Stimulated activated CD4-positive, alpha-beta T cell treated with anti-CD3 and anti-CD28 coated beads, Interleukin-4, amount 100 ng/mL, for 4 hours (primary cell): ENCODE measurements around the gene RFX8.

Source experiments
- DNase-seq, 2 experiments: peaks; one replicate each; pipeline ENCODE4 v3.0.0-alpha.2; 2020

Gene RFX8

DNA sequence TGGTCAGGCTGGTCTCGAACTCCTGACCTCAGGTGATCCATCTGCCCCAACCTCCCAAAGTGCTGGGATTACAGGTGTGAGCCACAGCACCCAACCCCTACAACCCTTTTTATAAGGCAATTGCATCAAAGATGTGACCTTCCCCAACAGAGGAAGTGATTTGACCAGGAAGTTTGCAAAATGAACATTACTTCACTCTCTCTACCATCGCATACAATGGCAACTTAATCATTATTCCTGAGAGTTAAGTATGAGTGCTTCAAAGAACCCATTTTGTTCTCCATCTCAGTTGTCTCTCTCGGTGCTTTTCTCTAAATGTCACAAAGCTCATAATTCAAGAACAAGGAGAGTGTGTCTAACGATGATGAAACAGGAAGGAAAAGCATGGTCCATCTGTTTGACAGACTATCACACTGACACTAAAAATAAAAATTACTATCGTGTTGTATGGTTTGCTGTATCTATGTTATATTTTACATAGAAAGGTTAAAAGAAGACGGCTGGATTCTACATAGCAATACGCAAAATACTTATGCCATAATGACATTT, 69.5 kb downstream of the RFX8 start:
- no peak for DNase-seq

GRCh38 chr2:101403745-101404144, 71.2 kb downstream of the RFX8 start:
- DNase-seq: no peak

DNA sequence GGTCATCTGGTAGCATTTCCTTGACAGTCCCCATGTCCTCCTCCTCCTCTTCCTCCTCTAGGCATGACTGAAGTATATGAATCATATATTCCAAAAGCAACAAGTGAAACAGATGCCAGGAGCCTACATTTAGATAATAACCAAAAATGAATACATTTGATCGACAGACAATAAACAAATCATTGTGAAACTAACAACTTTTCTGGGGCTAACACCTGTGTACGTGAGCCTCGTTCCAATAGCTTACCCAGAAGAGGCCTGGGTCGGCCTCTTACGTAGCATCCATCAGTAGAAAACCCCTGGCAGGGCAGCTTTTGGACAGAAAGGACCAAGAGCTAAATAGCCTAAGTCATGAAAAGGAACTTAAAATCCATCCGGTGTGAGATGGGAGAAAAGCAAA, 72.3 kb downstream of the RFX8 start:
- DNase-seq: no peak

GRCh38 chr2:101401906-101402305, 73.0 kb downstream of the RFX8 start:
- no peak for DNase-seq

GRCh38 chr2:101401326-101401665, 73.6 kb downstream of the RFX8 start:
- DNase-seq: no peak

GRCh38 chr2:101400506-101401325, 74.2 kb downstream of the RFX8 start:
- DNase-seq: no peak

- no peak for DNase-seq
These were observed 74.9 kb downstream of the RFX8 start for GRCh38 chr2:101400048-101400447.

DNA sequence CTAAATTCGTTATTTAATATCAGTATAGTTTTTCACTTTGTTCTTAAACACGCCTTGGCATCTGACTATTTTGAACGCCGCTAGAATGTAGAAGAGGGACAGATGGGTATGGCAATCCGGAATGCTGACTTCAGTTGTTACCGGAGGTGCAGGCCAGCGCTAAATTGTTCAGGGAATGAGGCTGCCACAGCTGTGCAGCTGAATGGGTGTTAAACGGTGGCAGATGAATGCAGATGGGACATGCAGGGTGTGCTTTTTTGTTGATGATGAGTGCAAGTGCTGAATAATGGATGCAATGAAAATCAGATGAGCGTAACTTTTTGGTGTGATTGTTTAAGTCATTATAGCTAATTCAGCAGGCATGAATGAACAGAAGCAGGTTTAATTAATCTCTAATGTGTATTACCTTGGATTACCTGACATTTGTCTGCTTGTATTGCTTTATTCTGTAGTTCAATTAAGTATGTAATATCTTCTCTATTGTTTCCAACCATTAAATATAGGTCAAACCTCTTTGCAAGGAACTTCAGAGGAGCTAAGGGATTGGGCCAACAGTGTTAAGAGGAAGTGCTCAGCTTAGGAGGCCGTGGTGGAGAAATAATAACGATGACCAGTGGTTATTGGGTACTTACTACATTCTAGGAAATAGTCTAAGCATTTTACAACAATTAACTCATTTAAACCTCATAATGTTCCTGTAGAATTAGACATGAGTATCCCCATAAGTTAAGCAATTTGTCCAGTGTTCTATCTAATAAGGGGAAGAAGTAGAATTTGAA, 75.7 kb downstream of the RFX8 start:
- DNase-seq: no peak

GRCh38 chr2:101398116-101398821, 76.6 kb downstream of the RFX8 start:
- no peak for DNase-seq

DNA sequence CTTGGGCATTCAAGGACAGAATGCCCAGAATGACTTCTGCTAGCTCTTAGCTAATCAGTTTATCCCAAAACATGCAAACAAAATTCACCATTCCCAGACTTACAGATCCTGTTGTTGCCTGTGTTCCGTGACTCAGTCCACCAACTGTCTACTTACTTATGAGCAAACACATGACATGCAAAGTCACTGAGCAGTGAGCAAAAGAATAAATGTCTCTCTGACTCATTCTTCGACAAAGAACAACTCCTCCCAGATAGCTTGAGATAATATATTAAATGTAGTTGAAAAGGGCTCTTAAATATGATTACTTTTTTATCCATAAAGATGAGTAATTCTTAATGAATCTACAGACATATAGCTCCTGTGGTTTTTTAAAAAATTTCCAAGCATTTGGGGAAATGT, 78.6 kb downstream of the RFX8 start:
- no peak for DNase-seq

DNA sequence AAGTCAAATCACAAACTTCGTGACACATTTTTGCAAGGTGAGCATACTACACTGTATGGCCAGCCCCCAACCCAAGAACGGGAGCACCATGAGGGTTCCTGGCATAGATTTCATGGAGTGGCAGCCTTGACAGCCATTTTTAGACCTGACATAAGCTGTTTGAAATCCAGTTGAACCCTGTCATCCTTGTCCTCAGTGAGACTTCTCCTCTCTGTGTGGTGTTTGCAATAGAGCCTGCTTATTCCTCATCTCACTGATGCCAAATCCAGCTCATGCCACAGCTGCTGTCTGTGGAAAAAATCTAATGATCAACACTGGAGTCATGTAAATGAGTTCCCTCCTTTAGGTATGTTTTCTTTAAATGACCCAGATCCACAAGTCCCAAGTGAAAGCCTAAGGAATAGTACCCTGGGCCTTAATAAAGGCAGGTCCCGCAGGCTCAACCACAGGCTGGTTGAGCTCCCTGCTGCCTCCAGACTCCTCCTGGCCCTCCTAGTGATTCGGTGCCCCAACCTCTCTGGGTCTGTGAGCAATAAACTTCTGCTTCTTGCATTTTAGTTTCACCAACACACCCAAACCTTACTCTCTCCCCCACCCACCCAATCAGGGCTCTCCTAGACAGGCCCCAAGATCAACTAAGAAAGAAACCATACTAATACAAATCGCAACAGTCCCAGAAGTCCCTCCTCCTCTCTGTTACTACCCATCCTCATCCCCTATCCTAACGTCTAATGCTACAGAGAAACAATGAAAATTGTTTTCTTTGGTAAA, 79.2 kb downstream of the RFX8 start:
- DNase-seq: no peak

GRCh38 chr2:101388232-101388631, 86.7 kb downstream of the RFX8 start:
- no peak for DNase-seq

GRCh38 chr2:101387151-101387834, 87.6 kb downstream of the RFX8 start, which contains the start of gene CREG2:
TSS of gene CREG2 (minus strand) at chr2:101387503. CDS start at chr2:101387457, 46 bp downstream.
- peak; percentile 13 to 48 for DNase-seq

GRCh38 chr2:101386599-101387150, 88.2 kb downstream of the RFX8 start:
- no peak for DNase-seq

DNA sequence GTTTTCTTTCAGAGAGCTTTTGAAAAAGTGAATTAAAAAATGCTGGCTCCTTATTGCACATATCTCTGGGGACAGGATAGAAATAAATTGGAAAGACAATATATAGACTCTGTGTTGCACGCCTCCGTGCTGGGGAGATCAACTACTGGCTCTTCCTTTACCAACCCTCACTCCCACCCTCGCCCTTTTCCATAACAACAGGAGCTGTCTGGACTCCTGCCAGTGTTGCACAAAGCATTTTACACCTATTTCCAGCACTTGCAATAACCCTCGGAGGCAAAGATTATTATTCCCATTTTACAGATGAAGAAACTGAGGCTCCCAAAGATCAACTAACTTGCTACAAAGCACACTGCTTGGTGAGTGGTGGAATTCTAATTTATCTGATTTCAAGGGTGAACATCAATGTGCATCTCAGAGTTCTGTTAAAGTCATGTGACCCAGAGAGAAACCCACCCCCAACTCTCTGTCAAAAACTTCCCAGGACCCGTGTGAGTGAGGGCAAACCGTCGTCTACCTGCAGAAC, 91.8 kb downstream of the RFX8 start:
- no peak for DNase-seq

GRCh38 chr2:101382442-101382841, 92.5 kb downstream of the RFX8 start:
- DNase-seq: no peak

- no peak for DNase-seq
These were observed 94.5 kb downstream of the RFX8 start for GRCh38 chr2:101380376-101380775.

GRCh38 chr2:101379091-101379490, 95.8 kb downstream of the RFX8 start:
- DNase-seq: no peak

DNA sequence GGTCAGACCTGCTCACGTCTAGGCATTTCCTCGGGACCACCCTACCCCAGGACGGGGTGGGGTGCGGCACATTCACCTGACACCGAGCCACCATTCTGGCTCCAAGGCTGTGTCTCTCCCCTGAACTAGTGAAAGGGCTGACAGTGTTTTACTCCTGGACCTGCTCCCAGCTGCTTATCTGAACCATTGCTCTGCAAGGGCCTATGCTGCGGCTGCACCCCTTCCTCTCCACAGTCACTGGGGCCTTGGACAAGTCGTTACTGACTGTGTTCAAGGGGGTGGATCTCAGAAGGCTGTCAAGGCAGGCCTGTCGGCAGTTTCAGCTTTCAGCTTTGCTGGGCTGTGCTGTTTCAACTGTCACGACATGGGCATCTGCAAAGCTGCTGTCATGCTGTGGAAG, 99.3 kb downstream of the RFX8 start:
- no peak for DNase-seq

- no peak for DNase-seq
These were observed 99.9 kb downstream of the RFX8 start for GRCh38 chr2:101374821-101375561.

DNA sequence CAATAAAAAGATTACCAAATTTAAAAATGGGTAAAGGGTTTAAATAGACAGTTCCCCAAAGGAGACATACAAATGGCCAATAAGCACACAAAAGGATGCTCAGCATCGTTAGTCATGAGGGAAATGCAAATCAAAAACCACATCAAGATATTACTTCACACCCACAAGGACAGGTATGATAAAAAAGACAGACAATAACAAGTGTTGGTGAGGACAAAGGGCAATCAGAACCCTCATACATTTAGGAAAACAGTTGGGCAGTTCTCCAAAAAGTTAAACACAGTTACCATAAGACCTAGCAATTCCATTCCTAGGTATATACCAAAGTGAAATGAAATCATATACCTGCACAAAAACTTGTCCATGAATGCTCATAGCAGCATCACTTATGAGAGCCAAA, 102.1 kb downstream of the RFX8 start:
- DNase-seq: no peak
